Tibial nerve (tissue), 4 donors: Measurements from ENCODE around the gene APC2. TPM values are rescaled to one million over a fixed set of nuclear protein-coding genes. Genes with fewer than 3 reads are reported as not detected.

ENCODE experiments used
- DNase-seq, 2 donors: peaks; one replicate each; pipeline ENCODE4 v3.0.0-alpha.2; 2019; ENCODE audit warnings: low spot score in 2 of 2
- H3K27ac ChIP-seq, 4 donors: fragments of 200-600 bp; sonication (generic) in 3 of 4; one replicate each; pipeline ENCODE4 v1.5.1; 2017 to 2019; ENCODE audit warnings: mild to moderate bottlenecking in 1 of 4
- H3K27me3 ChIP-seq, 2 donors: fragments of 200-600 bp; sonication (generic) in 1 of 2; one replicate each; pipeline versions ENCODE4 v1.5.1 to v1.6.0; 2017 to 2019
- H3K36me3 ChIP-seq, 3 donors: fragments of 200-600 bp; sonication (generic); one replicate each; pipeline ENCODE4 v1.5.1; 2018 to 2019
- H3K4me1 ChIP-seq, 4 donors: fragments of 200-600 bp; sonication (generic) in 3 of 4; one replicate each; pipeline ENCODE4 v1.5.1; 2017 to 2019
- H3K4me3 ChIP-seq, 4 donors: fragments of 200-600 bp; sonication (generic) in 3 of 4; one replicate each; pipeline ENCODE4 v1.5.1; 2017 to 2019; ENCODE audit warnings: mild to moderate bottlenecking in 1 of 4, moderate library complexity in 1 of 4
- H3K9me3 ChIP-seq, 4 donors: fragments of 200-600 bp; sonication (generic) in 3 of 4; one replicate each; pipeline ENCODE4 v1.5.1; 2017 to 2019
- EP300 ChIP-seq, 2 donors: sonication (generic); formaldehyde crosslinking; IDR thresholded peaks; one replicate each; pipeline ENCODE4 v1.6.1; 2017; ENCODE audit warnings: antibody characterized with exemption in 2 of 2, mild to moderate bottlenecking in 1 of 2
- POLR2A ChIP-seq, 2 donors: fragments of 450-650 bp; IDR thresholded peaks; one replicate each; pipeline ENCODE4 v1.6.1; 2017; ENCODE audit warnings: antibody characterized with exemption in 2 of 2, mild to moderate bottlenecking in 2 of 2, moderate library complexity in 2 of 2
- WGBS, 2 donors: methylation state at CpG; one replicate each; pipeline ENCODE4 v1.1.5; 2018; 5-methylcytosine and 5-hydroxymethylcytosine counted together
- total RNA-seq, 4 donors: library from RNA; depleted of rRNA; stranded (reverse); fragments of >200 nt; gene quantifications; one replicate each; pipeline ENCODE4 v1.1.0, GENCODE V29; 2016
- TF ChIP-seq, protein P1 (sequence below), 5 experiments: fragments of 200-600 bp in 3 of 5; fragments of 450-650 bp in 2 of 5; sonication (generic) in 3 of 5; IDR thresholded peaks; one replicate each; pipeline ENCODE4 v1.5.1; 2016 to 2019; ENCODE audit warnings: antibody characterized with exemption in 5 of 5, mild to moderate bottlenecking in 3 of 5, moderate library complexity in 2 of 5

APC2 gene
- total RNA-seq, 4 donors from 2014 or later: 1.7 to 10.2 (median 4.2) TPM

DNA sequence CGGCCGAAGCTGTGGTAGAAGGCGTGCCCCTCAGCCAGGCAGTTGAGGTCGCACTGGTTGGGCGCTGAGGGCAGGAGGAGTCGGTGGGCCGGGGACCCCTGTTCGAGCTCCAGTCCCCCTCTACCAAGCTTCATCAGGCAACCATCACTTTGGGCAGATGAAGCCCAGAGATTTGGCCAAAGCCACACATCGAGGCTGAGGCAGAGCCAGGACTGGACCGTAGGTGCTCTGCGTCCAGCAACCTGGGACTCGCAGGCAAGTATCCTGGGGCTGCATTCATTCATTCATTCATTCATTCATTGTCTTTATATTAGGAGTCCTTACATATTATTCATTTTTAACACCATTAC is 58.6 kb downstream of the APC2 start:
- H3K4me1 ChIP-seq: peaks cover 0 to 65% (median 19%) of the 10 kb centered on the region in 4 donors
- H3K36me3 ChIP-seq: peaks cover 0 to 7% (median 0%) of the 10 kb centered on the region in 3 donors
- H3K27ac ChIP-seq: peak overlapping the region; percentile 52 to 93 (median 88)
- H3K4me3 ChIP-seq: peak overlapping the region in 3 of 4 donors; percentile 11 to 52 (median 42)
- no peak for DNase-seq
- 33 to 39% methylated on average over 11 to 12 of the region's 12 CpGs for WGBS, 2 donors
- H3K27me3 ChIP-seq: peaks cover 0 to 46% of the 10 kb centered on the region in 2 donors
- peaks cover 0 to 6% (median 0%) of the 10 kb centered on the region in 4 donors for H3K9me3 ChIP-seq
- TF ChIP-seq EP300 (IDR thresholded peaks at IDR 0.05): no peak
- no peak for TF ChIP-seq POLR2A (IDR thresholded peaks at IDR 0.05)
- TF ChIP-seq, protein P1, sequence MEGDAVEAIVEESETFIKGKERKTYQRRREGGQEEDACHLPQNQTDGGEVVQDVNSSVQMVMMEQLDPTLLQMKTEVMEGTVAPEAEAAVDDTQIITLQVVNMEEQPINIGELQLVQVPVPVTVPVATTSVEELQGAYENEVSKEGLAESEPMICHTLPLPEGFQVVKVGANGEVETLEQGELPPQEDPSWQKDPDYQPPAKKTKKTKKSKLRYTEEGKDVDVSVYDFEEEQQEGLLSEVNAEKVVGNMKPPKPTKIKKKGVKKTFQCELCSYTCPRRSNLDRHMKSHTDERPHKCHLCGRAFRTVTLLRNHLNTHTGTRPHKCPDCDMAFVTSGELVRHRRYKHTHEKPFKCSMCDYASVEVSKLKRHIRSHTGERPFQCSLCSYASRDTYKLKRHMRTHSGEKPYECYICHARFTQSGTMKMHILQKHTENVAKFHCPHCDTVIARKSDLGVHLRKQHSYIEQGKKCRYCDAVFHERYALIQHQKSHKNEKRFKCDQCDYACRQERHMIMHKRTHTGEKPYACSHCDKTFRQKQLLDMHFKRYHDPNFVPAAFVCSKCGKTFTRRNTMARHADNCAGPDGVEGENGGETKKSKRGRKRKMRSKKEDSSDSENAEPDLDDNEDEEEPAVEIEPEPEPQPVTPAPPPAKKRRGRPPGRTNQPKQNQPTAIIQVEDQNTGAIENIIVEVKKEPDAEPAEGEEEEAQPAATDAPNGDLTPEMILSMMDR (IDR thresholded peaks at IDR 0.05): no peak

DNA sequence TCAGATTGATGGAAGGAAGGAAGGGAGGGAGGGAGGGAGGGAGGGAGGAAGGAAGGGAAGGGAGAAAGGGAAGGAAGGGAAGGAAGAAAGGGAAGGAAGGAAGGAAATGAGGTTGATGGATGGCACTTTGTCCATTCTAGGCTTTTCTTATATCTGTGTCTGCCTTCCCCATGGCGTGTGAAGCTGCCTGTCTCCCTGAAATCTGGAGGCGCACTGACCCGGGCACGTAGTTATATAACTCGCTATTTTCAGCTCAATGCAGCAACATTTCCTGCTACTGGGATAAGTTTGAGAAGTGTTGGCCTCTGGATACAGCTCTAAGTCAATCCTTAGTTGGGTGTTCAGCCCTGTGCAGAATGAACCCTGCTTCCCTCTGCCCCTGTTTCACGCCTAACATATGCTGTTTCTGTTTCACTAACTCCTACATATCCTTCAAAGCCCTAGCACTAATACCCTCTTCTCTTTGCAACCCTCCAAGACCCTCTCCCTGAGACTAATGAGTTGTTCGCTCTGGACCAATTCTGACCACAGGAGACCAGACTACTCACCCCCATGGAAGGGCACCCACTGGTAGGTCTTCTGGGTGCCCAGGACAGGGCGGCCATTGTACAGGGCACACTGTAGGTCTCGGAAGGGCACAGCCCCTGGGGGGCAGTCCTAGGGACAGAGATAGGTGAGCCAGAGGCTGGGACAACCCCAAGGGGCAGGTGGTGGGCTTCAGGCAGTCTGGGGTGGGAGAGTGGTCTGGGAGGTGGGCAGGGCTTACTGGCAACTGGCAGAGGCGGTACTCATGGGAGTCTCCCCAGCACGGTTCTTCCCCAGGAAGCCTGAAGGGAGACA is 59.9 kb downstream of the APC2 start:
- 51 to 52% methylated on average over 9 of the region's 11 CpGs for WGBS, 2 donors
- Histone ChIP-seq H3K4me3 (no peak overlapping the region), H3K27me3 (peaks cover 0 to 48% of the 10 kb centered on the region in 2 donors), H3K36me3 (peaks cover 0 to 7% (median 0%) of the 10 kb centered on the region in 3 donors), H3K4me1 (peaks cover 0 to 66% (median 16%) of the 10 kb centered on the region in 4 donors), H3K9me3 (peaks cover 0 to 6% (median 0%) of the 10 kb centered on the region in 4 donors), H3K27ac (peak overlapping the region in 2 of 4 donors; percentile 64 to 74)
- TF ChIP-seq, protein P1 (IDR thresholded peaks at IDR 0.05): no peak
- no peak for DNase-seq

DNA sequence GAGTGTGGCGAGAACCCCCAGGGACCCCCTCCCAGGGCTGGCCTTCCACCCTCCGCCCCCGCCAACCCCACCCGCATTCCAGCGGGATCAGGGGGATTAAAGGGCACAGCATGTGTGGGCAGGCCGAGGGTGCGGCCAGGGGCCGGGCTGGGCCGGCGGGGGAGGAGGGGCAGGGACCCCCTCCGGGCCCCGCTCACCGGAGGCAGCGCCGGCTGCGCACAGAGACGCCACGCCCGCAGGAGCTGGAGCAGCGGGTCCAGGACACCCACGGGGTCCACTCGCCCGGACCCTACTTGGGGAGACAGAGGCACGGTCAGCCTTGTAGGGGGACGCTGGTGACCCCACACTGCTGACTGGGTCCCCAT is 60.5 kb downstream of the APC2 start:
- Histone ChIP-seq H3K36me3 (peaks cover 0 to 5% (median 0%) of the 10 kb centered on the region in 3 donors), H3K27ac (peak overlapping the region in 2 of 4 donors; percentile 64 to 74), H3K9me3 (peaks cover 0 to 6% (median 0%) of the 10 kb centered on the region in 4 donors), H3K27me3 (peaks cover 0 to 54% of the 10 kb centered on the region in 2 donors), H3K4me3 (peak overlapping the region in 1 of 4 donors; percentile 16), H3K4me1 (peaks cover 0 to 66% (median 16%) of the 10 kb centered on the region in 4 donors)
- 23 to 25% methylated on average over 6 to 14 of the region's 25 CpGs for WGBS, 2 donors
- TF ChIP-seq, protein P1 (IDR thresholded peaks at IDR 0.05): no peak
- TF ChIP-seq POLR2A (IDR thresholded peaks at IDR 0.05) (no peak), EP300 (IDR thresholded peaks at IDR 0.05) (no peak)
- DNase-seq: no peak

DNA sequence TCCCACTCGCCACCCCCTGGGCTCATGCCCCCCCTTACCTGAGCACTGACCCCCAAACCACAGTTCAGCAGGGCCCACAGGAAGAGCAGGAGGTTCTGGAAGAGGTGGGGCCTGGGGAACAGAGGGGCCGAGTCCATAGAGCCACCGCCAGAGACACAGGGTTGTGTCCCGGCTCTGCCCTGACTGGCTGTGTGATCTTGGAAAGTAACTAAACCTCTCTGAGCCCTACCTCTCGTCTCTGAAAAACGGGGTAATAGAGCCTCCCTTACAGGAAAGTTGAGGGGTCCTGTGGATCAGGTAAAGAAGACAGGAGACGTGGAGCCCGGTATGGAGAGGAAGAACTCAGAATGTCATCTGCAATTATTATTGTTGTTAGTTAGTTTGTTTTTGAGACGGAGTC is 60.9 kb downstream of the APC2 start:
- no peak for TF ChIP-seq EP300 (IDR thresholded peaks at IDR 0.05)
- no peak for TF ChIP-seq POLR2A (IDR thresholded peaks at IDR 0.05)
- TF ChIP-seq, protein P1 (IDR thresholded peaks at IDR 0.05): no peak
- 33 to 38% methylated on average over 8 of the region's 9 CpGs for WGBS, 2 donors
- Histone ChIP-seq H3K4me3 (peak overlapping the region in 1 of 4 donors; percentile 16), H3K27me3 (peaks cover 0 to 58% of the 10 kb centered on the region in 2 donors), H3K36me3 (peaks cover 0 to under 1% (median 0%) of the 10 kb centered on the region in 3 donors), H3K9me3 (peaks cover 0 to 6% (median 0%) of the 10 kb centered on the region in 4 donors), H3K4me1 (peaks cover 0 to 66% (median 16%) of the 10 kb centered on the region in 4 donors), H3K27ac (peak overlapping the region in 2 of 4 donors; percentile 64 to 74)
- no peak for DNase-seq
